ENCODE measurements around the gene PCP4.
"Not testable (repeated sequence)": the region's sequence is repeated elsewhere in the genome, so short reads cannot be mapped to it uniquely, and the experiment has no call there.

Gene PCP4

GRCh38 chr21:39863111-39863510, 4.1 kb upstream of the PCP4 start:
- in situ Hi-C loops (cut with HindIII; ENCODE audit: low sequenced_read_pairs), result no loop called here

DNA sequence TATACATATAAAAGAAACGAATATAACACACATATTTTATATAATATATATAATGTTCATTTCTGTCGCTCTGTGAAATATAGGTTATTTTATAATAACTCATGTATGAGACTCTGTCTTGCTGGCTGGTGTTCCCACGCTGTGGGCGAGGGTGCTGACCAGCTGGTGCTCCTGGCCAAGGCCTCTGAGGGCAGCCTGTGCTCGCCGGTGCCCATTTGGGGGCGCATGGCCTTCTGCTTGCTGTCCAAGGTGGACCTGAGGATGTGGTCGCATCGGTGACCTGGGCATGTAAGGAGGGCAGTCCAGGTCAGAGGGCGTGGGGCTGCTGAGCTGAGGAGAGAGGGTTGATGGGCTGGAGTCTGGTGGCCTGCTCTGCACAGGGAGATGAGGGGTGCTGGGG, 1.1 kb upstream of the PCP4 start:
- in situ Hi-C loops (cut with HindIII; ENCODE audit: low sequenced_read_pairs), result no loop called here

- in situ Hi-C loops (cut with HindIII; ENCODE audit: low sequenced_read_pairs), result no loop called here
Measured at GRCh38 chr21:39869141-39869818, 2.0 kb downstream of the PCP4 start.

GRCh38 chr21:39873687-39874086, 6.4 kb downstream of the PCP4 start:
- in situ Hi-C loops (cut with HindIII; ENCODE audit: low sequenced_read_pairs), result no loop called here

DNA sequence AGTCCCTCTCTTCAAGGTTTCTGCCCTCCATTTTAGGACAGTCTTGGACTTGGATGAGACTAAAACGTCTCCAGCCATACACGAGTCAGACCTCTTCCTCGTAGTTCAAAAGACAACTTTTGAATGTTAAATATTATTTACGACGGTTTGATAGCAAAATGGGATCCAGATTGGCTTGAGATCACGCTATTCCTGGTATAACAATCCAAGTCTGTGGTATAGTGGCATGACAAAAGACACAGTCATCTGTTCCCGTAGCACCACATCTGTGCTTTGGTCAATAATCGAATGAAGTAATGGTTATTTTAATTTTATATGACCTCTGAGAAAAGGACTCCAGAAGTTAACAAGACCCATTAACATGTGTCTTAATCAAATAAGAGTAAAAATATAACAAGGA, 7.0 kb downstream of the PCP4 start:
- in situ Hi-C loops (cut with HindIII; ENCODE audit: low sequenced_read_pairs), result no loop called here

DNA sequence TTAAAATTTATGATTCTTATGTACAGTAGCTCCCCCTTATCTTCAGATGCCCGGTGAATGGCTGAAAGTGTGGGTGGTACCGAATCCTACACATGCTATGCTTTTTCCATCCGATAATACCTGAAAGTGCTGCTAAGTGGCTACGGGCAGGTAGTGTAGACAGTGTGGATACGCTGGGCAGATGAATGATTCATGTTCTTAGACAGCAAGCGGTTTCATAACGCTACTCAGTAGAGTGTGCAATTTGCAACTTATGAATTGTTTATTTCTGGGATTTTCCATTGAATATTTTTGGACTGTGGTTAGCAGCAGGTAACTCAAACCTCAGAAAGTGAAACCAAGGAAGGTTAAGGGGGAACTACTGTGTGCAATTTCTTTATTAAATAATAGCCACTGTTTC, 7.5 kb downstream of the PCP4 start:
- in situ Hi-C loops (cut with HindIII; ENCODE audit: low sequenced_read_pairs), result no loop called here

DNA sequence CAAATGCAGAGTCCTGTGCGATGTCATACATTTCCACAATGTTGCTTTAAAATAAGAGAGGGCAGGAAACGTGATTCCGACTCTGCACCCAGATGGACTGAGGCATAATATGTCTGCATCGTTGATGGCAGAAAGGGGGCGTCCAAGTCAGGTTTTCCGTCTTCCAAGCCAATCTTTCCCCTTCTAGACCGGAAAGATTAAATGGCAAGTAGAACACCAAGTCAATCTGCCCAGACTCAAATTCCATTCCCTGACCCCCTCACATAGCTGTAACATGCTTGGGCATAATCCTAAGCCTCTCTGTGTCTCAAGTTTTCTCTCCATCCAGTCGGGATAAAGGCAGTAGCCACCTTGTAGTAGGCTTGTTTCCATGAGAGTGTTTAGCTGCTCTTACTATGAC, 14.4 kb downstream of the PCP4 start:
- in situ Hi-C loops (cut with HindIII; ENCODE audit: low sequenced_read_pairs), result no loop called here

DNA sequence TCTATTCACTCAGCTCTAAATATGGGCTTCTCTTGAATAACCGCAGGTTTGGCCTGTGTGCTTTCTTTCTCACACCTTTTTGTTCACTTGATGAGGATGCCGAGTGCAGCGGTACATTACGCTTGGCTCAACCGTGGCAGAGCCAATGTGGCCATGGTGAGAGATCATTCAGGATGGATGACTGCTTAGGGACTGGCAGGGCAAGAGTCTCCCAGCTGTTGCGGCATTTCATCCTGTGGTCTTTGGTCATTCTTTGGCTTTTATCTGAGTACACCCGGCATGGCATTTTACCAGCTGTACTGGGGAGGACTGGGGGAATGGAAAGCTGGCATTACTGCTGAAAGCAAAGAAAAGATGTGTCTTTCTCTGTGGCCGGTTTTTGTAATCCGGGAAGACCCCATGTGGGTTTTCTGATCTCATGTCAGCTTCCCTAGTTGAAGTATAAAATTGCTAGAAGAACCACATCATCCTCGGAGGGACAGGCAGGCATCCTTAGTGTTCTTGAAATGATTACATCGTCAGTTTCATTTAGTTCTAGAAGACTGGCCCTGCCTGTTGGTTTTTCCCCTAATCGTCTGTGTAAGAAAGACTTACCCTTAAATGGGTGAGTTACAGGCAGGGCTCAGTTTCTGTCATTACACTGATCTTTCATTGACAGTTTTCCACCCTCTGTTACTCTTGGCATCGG, 15.1 kb downstream of the PCP4 start:
- in situ Hi-C loops (cut with HindIII; ENCODE audit: low sequenced_read_pairs), result no loop called here

GRCh38 chr21:39882839-39883195, 15.6 kb downstream of the PCP4 start:
- in situ Hi-C loops (cut with HindIII; ENCODE audit: low sequenced_read_pairs), result no loop called here

- in situ Hi-C loops (cut with HindIII; ENCODE audit: low sequenced_read_pairs), result no loop called here
Measured at GRCh38 chr21:39885119-39885848, 18.0 kb downstream of the PCP4 start.

DNA sequence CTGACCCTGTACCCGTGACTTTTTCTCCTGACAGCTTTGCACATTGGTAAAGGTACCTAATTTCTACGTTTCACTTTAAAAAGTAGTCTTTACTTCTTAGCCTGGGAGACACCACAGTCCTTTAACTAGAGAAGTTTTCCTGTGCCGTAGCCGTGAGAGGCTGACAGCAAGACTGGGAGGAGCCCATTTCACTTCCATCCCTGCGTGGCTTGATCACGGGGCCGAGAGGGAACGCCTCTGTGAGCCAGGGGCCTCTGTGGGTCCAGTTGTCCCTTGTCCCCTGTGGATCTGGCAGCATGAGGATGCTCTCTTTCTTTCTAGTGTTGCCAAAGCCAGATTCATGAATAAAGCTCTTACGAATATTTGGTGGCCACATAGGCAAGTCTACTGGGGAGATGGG, 21.6 kb downstream of the PCP4 start:
- in situ Hi-C loops (cut with HindIII; ENCODE audit: low sequenced_read_pairs), result no loop called here

- in situ Hi-C loops (cut with HindIII; ENCODE audit: low sequenced_read_pairs), result no loop called here
Measured at GRCh38 chr21:39891111-39891510, 23.9 kb downstream of the PCP4 start.

DNA sequence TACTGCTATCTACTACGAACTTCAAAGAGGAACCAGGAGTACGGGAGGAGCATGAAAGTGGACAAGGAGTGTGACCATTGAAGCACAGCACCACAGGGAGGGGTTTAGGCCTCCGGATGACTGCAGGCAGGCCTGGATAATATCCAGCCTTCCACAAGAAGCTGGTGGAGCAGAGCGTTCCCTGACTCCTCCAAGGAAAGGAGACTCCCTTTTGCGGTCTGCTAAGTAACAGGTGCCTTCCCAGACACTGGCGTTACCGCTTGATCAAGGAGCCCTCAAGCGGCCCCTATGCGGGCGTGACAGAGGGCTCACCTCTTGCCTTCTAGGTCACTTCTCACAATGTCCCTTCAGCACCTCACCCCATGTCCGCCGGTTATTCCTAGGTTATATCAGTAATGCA, 24.6 kb downstream of the PCP4 start:
- in situ Hi-C loops (cut with HindIII; ENCODE audit: low sequenced_read_pairs), result not testable (repeated sequence)

DNA sequence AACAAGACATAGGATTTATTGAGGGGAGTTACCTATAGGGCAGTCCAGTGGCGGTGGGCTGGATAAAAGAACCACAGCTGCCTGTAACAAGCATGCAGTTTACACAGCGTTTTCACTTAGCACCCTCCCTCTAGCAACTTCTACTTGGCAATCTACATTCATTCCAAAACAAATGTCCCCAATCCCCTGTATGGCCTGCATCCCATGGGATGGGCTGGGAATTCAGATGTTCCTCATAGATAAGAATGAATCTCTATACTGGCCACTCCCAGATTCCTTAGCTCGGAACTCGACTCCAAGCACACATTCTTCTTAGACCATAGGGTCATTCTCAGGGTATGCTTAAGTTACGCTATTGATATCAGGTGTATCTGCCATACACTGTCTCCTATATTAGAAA, 33.3 kb downstream of the PCP4 start:
- in situ Hi-C loops (cut with HindIII; ENCODE audit: low sequenced_read_pairs), result no loop called here

- in situ Hi-C loops (cut with HindIII; ENCODE audit: low sequenced_read_pairs), result no loop called here
Measured at GRCh38 chr21:39900911-39901310, 33.7 kb downstream of the PCP4 start.

- in situ Hi-C loops (cut with HindIII; ENCODE audit: low sequenced_read_pairs), result no loop called here
Measured at GRCh38 chr21:39902986-39903385, 35.7 kb downstream of the PCP4 start.

- in situ Hi-C loops (cut with HindIII; ENCODE audit: low sequenced_read_pairs), result no loop called here
Measured at GRCh38 chr21:39904457-39904856, 37.2 kb downstream of the PCP4 start.

- in situ Hi-C loops (cut with HindIII; ENCODE audit: low sequenced_read_pairs), result no loop called here
Measured at GRCh38 chr21:39908265-39908923, 41.2 kb downstream of the PCP4 start.

- in situ Hi-C loops (cut with HindIII; ENCODE audit: low sequenced_read_pairs), result no loop called here
Measured at GRCh38 chr21:39911286-39912199, 44.3 kb downstream of the PCP4 start.

- in situ Hi-C loops (cut with HindIII; ENCODE audit: low sequenced_read_pairs), result no loop called here
Measured at GRCh38 chr21:39913706-39914305, 46.6 kb downstream of the PCP4 start.
